MM.1S (cell line): ENCODE measurements around the gene CAMK4.

ENCODE experiments used
- CTCF ChIP-seq: fragments of 300-600 bp; sonication (generic); IDR thresholded peaks from 2 replicates; pipeline ENCODE4 v1.5.1; 2016; ENCODE audit warnings: antibody characterized with exemption, low read length, mixed read lengths
- EZH2 ChIP-seq: fragments of 300-600 bp; sonication (generic); optimal IDR thresholded peaks from 2 replicates; pipeline ENCODE3; 2017; ENCODE audit warnings: low read depth, mild to moderate bottlenecking, antibody characterized with exemption, low read length, mixed read lengths
- EZH2phosphoT487 ChIP-seq: fragments of 300-600 bp; sonication (generic); IDR thresholded peaks from 2 replicates; pipeline ENCODE4 v1.6.1; 2018; ENCODE audit warnings: antibody characterized with exemption, low read length

- TF ChIP-seq CTCF (no peak), EZH2 (no peak), EZH2phosphoT487 (no peak)
Measured at GRCh38 chr5:111221139-111221538, 3.0 kb upstream of the CAMK4 start.
